Measurements from ENCODE around the gene MCEMP1. TPM values are rescaled to one million over a fixed set of nuclear protein-coding genes. Genes with fewer than 3 reads are reported as not detected.

MCEMP1 gene
- total and polyA plus RNA-seq, 2 of the 13 experiments (the other 11 are each of a cell fraction or from before 2014, with no cell fraction given) = not detected

DNA sequence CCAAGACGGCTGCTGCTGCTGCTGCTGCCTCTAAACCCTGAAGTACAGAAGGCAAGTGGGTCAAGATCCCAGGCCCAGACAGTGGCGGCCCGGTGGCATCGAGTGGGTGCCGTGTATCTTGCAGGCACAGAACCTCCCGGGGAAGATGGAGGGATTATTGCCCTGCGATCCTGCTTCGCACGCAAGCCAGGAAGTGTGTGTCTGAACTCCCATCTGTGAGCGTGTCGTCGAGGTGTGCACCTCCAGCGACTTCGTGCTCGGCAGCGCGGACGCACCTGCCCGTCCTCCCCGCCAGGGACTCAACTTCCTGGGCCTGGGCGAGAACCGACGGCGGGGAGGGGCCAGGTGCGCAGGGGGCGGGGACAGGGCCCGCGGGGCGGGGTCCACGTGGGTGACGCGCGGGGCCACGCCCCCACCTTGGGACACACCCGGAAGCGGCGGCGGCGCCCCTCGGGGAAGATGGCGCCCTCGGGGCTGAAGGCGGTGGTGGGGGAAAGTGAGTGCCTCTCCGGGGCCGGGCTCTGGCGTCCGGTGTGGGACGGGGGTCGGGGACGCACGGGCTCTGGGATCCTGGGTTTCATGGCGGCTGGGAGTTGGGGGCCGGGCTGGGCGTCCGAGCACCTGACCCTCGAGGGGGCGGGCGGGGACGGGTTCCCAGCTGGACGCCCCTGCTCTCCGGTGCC lies 40.1 kb upstream of the MCEMP1 start, which contains the start of gene STXBP2 (continued):
- TF ChIP-seq, protein P1, sequence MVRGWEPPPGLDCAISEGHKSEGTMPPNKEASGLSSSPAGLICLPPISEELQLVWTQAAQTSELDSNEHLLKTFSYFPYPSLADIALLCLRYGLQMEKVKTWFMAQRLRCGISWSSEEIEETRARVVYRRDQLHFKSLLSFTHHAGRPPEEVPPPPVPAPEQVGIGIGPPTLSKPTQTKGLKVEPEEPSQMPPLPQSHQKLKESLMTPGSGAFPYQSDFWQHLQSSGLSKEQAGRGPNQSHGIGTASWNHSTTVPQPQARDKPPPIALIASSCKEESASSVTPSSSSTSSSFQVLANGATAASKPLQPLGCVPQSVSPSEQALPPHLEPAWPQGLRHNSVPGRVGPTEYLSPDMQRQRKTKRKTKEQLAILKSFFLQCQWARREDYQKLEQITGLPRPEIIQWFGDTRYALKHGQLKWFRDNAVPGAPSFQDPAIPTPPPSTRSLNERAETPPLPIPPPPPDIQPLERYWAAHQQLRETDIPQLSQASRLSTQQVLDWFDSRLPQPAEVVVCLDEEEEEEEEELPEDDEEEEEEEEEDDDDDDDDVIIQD (CRISPR knock-in tag; IDR thresholded peaks at IDR 0.05; ENCODE audit: low read depth) = no peak
- TF ChIP-seq KAT8 (CRISPR knock-in tag; IDR thresholded peaks at IDR 0.05) = peak; percentile 40; the same call in 1 of the 2 replicates
- TF ChIP-seq, protein P2, sequence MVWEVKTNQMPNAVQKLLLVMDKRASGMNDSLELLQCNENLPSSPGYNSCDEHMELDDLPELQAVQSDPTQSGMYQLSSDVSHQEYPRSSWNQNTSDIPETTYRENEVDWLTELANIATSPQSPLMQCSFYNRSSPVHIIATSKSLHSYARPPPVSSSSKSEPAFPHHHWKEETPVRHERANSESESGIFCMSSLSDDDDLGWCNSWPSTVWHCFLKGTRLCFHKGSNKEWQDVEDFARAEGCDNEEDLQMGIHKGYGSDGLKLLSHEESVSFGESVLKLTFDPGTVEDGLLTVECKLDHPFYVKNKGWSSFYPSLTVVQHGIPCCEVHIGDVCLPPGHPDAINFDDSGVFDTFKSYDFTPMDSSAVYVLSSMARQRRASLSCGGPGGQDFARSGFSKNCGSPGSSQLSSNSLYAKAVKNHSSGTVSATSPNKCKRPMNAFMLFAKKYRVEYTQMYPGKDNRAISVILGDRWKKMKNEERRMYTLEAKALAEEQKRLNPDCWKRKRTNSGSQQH (CRISPR knock-in tag; IDR thresholded peaks at IDR 0.05; ENCODE audit: low read depth) = no peak
- no peak for TF ChIP-seq ZNF678 (CRISPR knock-in tag; IDR thresholded peaks at IDR 0.05)
- peak; percentile 86 for TF ChIP-seq ZBTB38 (CRISPR knock-in tag; IDR thresholded peaks at IDR 0.05)
- TF ChIP-seq ZMYM4 (CRISPR knock-in tag; IDR thresholded peaks at IDR 0.05) = no peak
- TF ChIP-seq PHF20 (CRISPR knock-in tag; IDR thresholded peaks at IDR 0.05) = no peak; the same call in 1 of the 2 replicates
- TF ChIP-seq, protein P3, sequence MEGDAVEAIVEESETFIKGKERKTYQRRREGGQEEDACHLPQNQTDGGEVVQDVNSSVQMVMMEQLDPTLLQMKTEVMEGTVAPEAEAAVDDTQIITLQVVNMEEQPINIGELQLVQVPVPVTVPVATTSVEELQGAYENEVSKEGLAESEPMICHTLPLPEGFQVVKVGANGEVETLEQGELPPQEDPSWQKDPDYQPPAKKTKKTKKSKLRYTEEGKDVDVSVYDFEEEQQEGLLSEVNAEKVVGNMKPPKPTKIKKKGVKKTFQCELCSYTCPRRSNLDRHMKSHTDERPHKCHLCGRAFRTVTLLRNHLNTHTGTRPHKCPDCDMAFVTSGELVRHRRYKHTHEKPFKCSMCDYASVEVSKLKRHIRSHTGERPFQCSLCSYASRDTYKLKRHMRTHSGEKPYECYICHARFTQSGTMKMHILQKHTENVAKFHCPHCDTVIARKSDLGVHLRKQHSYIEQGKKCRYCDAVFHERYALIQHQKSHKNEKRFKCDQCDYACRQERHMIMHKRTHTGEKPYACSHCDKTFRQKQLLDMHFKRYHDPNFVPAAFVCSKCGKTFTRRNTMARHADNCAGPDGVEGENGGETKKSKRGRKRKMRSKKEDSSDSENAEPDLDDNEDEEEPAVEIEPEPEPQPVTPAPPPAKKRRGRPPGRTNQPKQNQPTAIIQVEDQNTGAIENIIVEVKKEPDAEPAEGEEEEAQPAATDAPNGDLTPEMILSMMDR (CRISPR knock-in tag; IDR thresholded peaks at IDR 0.05) = no peak
- TF ChIP-seq, protein P4, sequence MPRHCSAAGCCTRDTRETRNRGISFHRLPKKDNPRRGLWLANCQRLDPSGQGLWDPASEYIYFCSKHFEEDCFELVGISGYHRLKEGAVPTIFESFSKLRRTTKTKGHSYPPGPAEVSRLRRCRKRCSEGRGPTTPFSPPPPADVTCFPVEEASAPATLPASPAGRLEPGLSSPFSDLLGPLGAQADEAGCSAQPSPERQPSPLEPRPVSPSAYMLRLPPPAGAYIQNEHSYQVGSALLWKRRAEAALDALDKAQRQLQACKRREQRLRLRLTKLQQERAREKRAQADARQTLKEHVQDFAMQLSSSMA (CRISPR knock-in tag; IDR thresholded peaks at IDR 0.05) = no peak; the same call in 1 of the 2 replicates
- no peak for TF ChIP-seq PHB2 (IDR thresholded peaks at IDR 0.05; ENCODE audit: partially characterized antibody)
- no peak; the same call in 1 of the 2 replicates for TF ChIP-seq ZBTB3 (CRISPR knock-in tag; IDR thresholded peaks at IDR 0.05; ENCODE audit: borderline replicate concordance, low read depth)
- TF ChIP-seq TARDBP (CRISPR knock-in tag; IDR thresholded peaks at IDR 0.05) = no peak; the same call in 1 of the 2 replicates
- no peak for TF ChIP-seq FOXA1 (IDR thresholded peaks at IDR 0.05)
- TF ChIP-seq FOXA1 (CRISPR knock-in tag; IDR thresholded peaks at IDR 0.05) = no peak
- peak; percentile 54 for TF ChIP-seq RBM39 (IDR thresholded peaks at IDR 0.05; ENCODE audit: low read depth, low read length, poor library complexity, severe bottlenecking)
- TF ChIP-seq, protein P5, sequence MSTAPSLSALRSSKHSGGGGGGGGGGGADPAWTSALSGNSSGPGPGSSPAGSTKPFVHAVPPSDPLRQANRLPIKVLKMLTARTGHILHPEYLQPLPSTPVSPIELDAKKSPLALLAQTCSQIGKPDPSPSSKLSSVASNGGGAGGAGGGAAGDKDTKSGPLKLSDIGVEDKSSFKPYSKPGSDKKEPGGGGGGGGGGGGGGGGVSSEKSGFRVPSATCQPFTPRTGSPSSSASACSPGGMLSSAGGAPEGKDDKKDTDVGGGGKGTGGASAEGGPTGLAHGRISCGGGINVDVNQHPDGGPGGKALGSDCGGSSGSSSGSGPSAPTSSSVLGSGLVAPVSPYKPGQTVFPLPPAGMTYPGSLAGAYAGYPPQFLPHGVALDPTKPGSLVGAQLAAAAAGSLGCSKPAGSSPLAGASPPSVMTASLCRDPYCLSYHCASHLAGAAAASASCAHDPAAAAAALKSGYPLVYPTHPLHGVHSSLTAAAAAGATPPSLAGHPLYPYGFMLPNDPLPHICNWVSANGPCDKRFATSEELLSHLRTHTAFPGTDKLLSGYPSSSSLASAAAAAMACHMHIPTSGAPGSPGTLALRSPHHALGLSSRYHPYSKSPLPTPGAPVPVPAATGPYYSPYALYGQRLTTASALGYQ (CRISPR knock-in tag; IDR thresholded peaks at IDR 0.05) = no peak
- no peak for TF ChIP-seq ZFP1 (CRISPR knock-in tag; IDR thresholded peaks at IDR 0.05)
- peak; percentile 93 for TF ChIP-seq YY1 (IDR thresholded peaks at IDR 0.05; ENCODE audit: insufficient read depth, insufficient replicate concordance, low read depth, low read length)
- TF ChIP-seq MAFK (conservative IDR thresholded peaks at IDR 0.05 in 1 of 2, IDR thresholded peaks at IDR 0.05 in 1 of 2; ENCODE audit: low read length in 2 of 2) = no peak
- no peak for TF ChIP-seq SUZ12 (IDR thresholded peaks at IDR 0.05; ENCODE audit: low read depth, low read length)
- TF ChIP-seq SP4 (CRISPR knock-in tag; IDR thresholded peaks at IDR 0.05) = peak; percentile 82

Measured in HepG2 (cell line).